GM23338 (cell line): Measurements from ENCODE around the gene PCSK2. TPM values are rescaled to one million over a fixed set of nuclear protein-coding genes. Genes with fewer than 3 reads are reported as not detected.
A peak's percentile ranks its signal among the peaks of the same experiment; 100 is the strongest.

Source experiments
- EZH2 ChIP-seq: fragments of 200-600 bp; sonication (generic); IDR thresholded peaks from one replicate; pipeline ENCODE4 v1.8.0; 2017; ENCODE audit warnings: antibody characterized with exemption, mild to moderate bottlenecking, low read depth; ENCODE audit not compliant: unreplicated experiment
- EZH2phosphoT487 ChIP-seq: fragments of 200-600 bp; sonication (generic); IDR thresholded peaks from one replicate; pipeline ENCODE4 v1.8.1; 2018; ENCODE audit warnings: antibody characterized with exemption; ENCODE audit not compliant: unreplicated experiment
- JUNB ChIP-seq: IDR thresholded peaks from one replicate; pipeline ENCODE4 v1.6.1; 2016; ENCODE audit warnings: antibody characterized with exemption; ENCODE audit not compliant: unreplicated experiment
- POLR2AphosphoS5 ChIP-seq: IDR thresholded peaks from 2 replicates; pipeline ENCODE4 v1.6.1; 2016; ENCODE audit warnings: antibody characterized with exemption, low read depth
- ZNF114 ChIP-seq: fragments of 250-450 bp; sonication (Bioruptor Pico); IDR thresholded peaks from 2 replicates; pipeline ENCODE4 v1.5.0; 2020; ENCODE audit warnings: mild to moderate bottlenecking, moderate library complexity
- ZNF331 ChIP-seq: fragments of 250-450 bp; sonication (Bioruptor Pico); IDR thresholded peaks from 2 replicates; pipeline ENCODE4 v1.5.0; 2020; ENCODE audit warnings: low read depth, mild to moderate bottlenecking, moderate library complexity
- polyA plus RNA-seq: library from polyadenylated mRNA; unstranded; fragments of >200 nt; fragmentation: Nextera tagmentation; extraction: Ambion mirVana; gene quantifications from 2 replicates; pipeline ENCODE4 v1.2.1, GENCODE V29; 2016
- total RNA-seq: library from RNA; depleted of rRNA; stranded (reverse); fragments of >200 nt; shearing (Covaris generic); gene quantifications from 2 replicates; pipeline ENCODE4 v1.2.3, GENCODE V29; 2014
- TF ChIP-seq, protein P1 (sequence below): fragments of 250-450 bp; sonication (Bioruptor Pico); IDR thresholded peaks from 2 replicates; pipeline ENCODE4 v1.5.0; 2020; ENCODE audit warnings: mild to moderate bottlenecking, moderate library complexity
- TF ChIP-seq, protein P2 (sequence below), 2 experiments: fragments of 200-600 bp in 1 of 2; sonication (generic) in 1 of 2; conservative IDR thresholded peaks; 2 replicates each; pipeline versions ENCODE4 v1.5.1 to v1.6.1; 2016 to 2017; ENCODE audit warnings: antibody characterized with exemption in 2 of 2, low read depth in 2 of 2, mild to moderate bottlenecking in 2 of 2, moderate library complexity in 1 of 2

Gene PCSK2
- total and polyA plus RNA-seq, 2 experiments from 2014 or later: 0.37 to 1.1 TPM

- TF ChIP-seq, protein P1, sequence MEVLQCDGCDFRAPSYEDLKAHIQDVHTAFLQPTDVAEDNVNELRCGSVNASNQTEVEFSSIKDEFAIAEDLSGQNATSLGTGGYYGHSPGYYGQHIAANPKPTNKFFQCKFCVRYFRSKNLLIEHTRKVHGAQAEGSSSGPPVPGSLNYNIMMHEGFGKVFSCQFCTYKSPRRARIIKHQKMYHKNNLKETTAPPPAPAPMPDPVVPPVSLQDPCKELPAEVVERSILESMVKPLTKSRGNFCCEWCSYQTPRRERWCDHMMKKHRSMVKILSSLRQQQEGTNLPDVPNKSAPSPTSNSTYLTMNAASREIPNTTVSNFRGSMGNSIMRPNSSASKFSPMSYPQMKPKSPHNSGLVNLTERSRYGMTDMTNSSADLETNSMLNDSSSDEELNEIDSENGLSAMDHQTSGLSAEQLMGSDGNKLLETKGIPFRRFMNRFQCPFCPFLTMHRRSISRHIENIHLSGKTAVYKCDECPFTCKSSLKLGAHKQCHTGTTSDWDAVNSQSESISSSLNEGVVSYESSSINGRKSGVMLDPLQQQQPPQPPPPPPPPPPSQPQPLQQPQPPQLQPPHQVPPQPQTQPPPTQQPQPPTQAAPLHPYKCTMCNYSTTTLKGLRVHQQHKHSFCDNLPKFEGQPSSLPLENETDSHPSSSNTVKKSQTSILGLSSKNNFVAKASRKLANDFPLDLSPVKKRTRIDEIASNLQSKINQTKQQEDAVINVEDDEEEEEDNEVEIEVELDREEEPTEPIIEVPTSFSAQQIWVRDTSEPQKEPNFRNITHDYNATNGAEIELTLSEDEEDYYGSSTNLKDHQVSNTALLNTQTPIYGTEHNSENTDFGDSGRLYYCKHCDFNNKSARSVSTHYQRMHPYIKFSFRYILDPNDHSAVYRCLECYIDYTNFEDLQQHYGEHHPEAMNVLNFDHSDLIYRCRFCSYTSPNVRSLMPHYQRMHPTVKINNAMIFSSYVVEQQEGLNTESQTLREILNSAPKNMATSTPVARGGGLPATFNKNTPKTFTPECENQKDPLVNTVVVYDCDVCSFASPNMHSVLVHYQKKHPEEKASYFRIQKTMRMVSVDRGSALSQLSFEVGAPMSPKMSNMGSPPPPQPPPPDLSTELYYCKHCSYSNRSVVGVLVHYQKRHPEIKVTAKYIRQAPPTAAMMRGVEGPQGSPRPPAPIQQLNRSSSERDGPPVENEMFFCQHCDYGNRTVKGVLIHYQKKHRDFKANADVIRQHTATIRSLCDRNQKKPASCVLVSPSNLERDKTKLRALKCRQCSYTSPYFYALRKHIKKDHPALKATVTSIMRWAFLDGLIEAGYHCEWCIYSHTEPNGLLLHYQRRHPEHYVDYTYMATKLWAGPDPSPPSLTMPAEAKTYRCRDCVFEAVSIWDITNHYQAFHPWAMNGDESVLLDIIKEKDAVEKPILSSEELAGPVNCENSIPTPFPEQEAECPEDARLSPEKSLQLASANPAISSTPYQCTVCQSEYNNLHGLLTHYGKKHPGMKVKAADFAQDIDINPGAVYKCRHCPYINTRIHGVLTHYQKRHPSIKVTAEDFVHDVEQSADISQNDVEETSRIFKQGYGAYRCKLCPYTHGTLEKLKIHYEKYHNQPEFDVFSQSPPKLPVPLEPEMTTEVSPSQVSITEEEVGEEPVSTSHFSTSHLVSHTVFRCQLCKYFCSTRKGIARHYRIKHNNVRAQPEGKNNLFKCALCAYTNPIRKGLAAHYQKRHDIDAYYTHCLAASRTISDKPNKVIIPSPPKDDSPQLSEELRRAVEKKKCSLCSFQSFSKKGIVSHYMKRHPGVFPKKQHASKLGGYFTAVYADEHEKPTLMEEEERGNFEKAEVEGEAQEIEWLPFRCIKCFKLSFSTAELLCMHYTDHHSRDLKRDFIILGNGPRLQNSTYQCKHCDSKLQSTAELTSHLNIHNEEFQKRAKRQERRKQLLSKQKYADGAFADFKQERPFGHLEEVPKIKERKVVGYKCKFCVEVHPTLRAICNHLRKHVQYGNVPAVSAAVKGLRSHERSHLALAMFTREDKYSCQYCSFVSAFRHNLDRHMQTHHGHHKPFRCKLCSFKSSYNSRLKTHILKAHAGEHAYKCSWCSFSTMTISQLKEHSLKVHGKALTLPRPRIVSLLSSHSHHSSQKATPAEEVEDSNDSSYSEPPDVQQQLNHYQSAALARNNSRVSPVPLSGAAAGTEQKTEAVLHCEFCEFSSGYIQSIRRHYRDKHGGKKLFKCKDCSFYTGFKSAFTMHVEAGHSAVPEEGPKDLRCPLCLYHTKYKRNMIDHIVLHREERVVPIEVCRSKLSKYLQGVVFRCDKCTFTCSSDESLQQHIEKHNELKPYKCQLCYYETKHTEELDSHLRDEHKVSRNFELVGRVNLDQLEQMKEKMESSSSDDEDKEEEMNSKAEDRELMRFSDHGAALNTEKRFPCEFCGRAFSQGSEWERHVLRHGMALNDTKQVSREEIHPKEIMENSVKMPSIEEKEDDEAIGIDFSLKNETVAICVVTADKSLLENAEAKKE (CRISPR knock-in tag): no peak
- no peak for TF ChIP-seq EZH2phosphoT487
- no peak for TF ChIP-seq POLR2AphosphoS5
- TF ChIP-seq JUNB: no peak
- no peak for TF ChIP-seq ZNF114 (CRISPR knock-in tag)
- TF ChIP-seq, protein P2, sequence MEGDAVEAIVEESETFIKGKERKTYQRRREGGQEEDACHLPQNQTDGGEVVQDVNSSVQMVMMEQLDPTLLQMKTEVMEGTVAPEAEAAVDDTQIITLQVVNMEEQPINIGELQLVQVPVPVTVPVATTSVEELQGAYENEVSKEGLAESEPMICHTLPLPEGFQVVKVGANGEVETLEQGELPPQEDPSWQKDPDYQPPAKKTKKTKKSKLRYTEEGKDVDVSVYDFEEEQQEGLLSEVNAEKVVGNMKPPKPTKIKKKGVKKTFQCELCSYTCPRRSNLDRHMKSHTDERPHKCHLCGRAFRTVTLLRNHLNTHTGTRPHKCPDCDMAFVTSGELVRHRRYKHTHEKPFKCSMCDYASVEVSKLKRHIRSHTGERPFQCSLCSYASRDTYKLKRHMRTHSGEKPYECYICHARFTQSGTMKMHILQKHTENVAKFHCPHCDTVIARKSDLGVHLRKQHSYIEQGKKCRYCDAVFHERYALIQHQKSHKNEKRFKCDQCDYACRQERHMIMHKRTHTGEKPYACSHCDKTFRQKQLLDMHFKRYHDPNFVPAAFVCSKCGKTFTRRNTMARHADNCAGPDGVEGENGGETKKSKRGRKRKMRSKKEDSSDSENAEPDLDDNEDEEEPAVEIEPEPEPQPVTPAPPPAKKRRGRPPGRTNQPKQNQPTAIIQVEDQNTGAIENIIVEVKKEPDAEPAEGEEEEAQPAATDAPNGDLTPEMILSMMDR (conservative IDR thresholded peaks at IDR 0.05; ENCODE audit: low read depth in 2 of 2): no peak
- TF ChIP-seq ZNF331 (CRISPR knock-in tag): no peak
- TF ChIP-seq EZH2: peak; percentile 37
Measured at GRCh38 chr20:17227669-17228623, 1.1 kb downstream of the PCSK2 start (continued).
